Hepatocyte (in vitro differentiated cells): ENCODE data around the gene ZNF684.
"Not testable (repeated sequence)": the region's sequence is repeated elsewhere in the genome, so short reads cannot be mapped to it uniquely, and the experiment has no call there.

Experiments used
- CTCF ChIP-seq: fragments of 200-600 bp; sonication (generic); IDR thresholded peaks from 2 replicates; pipeline ENCODE4 v1.5.1; 2016; ENCODE audit warnings: antibody characterized with exemption, mild to moderate bottlenecking; ENCODE audit not compliant: poor library complexity
- EZH2 ChIP-seq: fragments of 200-600 bp; sonication (generic); IDR thresholded peaks from 2 replicates; pipeline ENCODE4 v1.6.1; 2016; ENCODE audit warnings: antibody characterized with exemption, mild to moderate bottlenecking, borderline replicate concordance
- EZH2phosphoT487 ChIP-seq: fragments of 200-600 bp; sonication (generic); IDR thresholded peaks from one replicate; pipeline ENCODE4 v1.6.1; 2018; ENCODE audit warnings: antibody characterized with exemption, mild to moderate bottlenecking, low read depth, moderate library complexity; ENCODE audit not compliant: unreplicated experiment, severe bottlenecking

GRCh38 chr1:40558241-40558640 lies 26.8 kb downstream of the ZNF684 start:
- not testable (repeated sequence) for TF ChIP-seq EZH2, CTCF, EZH2phosphoT487
